ENCODE data around the gene NAGLU. TPM values are rescaled to one million over a fixed set of nuclear protein-coding genes. Genes with fewer than 3 reads are reported as not detected.
"Not testable (repeated sequence)": the region's sequence is repeated elsewhere in the genome, so short reads cannot be mapped to it uniquely, and the experiment has no call there.

Gene NAGLU
- total RNA-seq, 2 donors from 2014 or later: 27.8 to 38.6 TPM

- Histone ChIP-seq H3K9ac (ENCODE audit: low read depth in 2 of 2, low read length in 2 of 2) (no peak overlapping the region), H3K4me1 (peaks cover 4% of the 10 kb centered on the region), H3K27ac (no peak overlapping the region), H3K27me3 (no peaks in the 10 kb centered on the region), H3K9me3 (no peaks in the 10 kb centered on the region), H3K4me3 (no peak overlapping the region), H3K36me3 (no peaks in the 10 kb centered on the region)
- DNase-seq: no peak
- intact Hi-C loops (cut with DNase I): no loop called here
- TF ChIP-seq CTCF (IDR thresholded peaks at IDR 0.05): no peak
Measured at GRCh38 chr17:42548993-42549755, 13.1 kb downstream of the NAGLU start.

GRCh38 chr17:42552736-42553135 lies 16.7 kb downstream of the NAGLU start, which contains the start of gene HSD17B1:
TSS of gene HSD17B1 (plus strand) at chr17:42552923. CDS start at chr17:42552934, 11 bp downstream.
- H3K4me1 ChIP-seq; intact Hi-C loops (cut with DNase I): not testable (repeated sequence)

GRCh38 chr17:42553161-42553818 lies 17.2 kb downstream of the NAGLU start:
- H3K9me3 ChIP-seq: no peaks in the 10 kb centered on the region
- no peaks in the 10 kb centered on the region for H3K27me3 ChIP-seq
- H3K9ac ChIP-seq (ENCODE audit: low read depth in 2 of 2, low read length in 2 of 2): no peak overlapping the region
- peaks cover 4% of the 10 kb centered on the region for H3K4me1 ChIP-seq
- DNase-seq: no peak
- TF ChIP-seq CTCF (IDR thresholded peaks at IDR 0.05): no peak
- intact Hi-C loops (cut with DNase I): no loop called here
- no peaks in the 10 kb centered on the region for H3K36me3 ChIP-seq
- no peak overlapping the region for H3K4me3 ChIP-seq
- H3K27ac ChIP-seq: no peak overlapping the region

More at GRCh38 chr17:42552736-42553135, 16.7 kb downstream of the NAGLU start, which contains the start of gene HSD17B1:
- Histone ChIP-seq H3K4me3 (peak within 1 kb of the TSS; percentile 73), H3K9ac (ENCODE audit: low read depth in 2 of 2, low read length in 2 of 2) (peak within 1 kb of the TSS; percentile 91 to 94)
- not testable (repeated sequence) for H3K9me3 ChIP-seq, H3K27ac ChIP-seq, DNase-seq, H3K36me3 ChIP-seq, H3K27me3 ChIP-seq

- intact Hi-C loops (cut with DNase I): no loop called here
- H3K9me3 ChIP-seq: no peaks in the 10 kb centered on the region
- H3K4me1 ChIP-seq: peaks cover 4% of the 10 kb centered on the region
- peak overlapping the region; percentile 73 for H3K4me3 ChIP-seq
- DNase-seq: no peak
- no peak for TF ChIP-seq CTCF (IDR thresholded peaks at IDR 0.05)
- peak overlapping the region; percentile 75 for H3K27ac ChIP-seq
- H3K9ac ChIP-seq (ENCODE audit: low read depth in 2 of 2, low read length in 2 of 2): peak overlapping the region; percentile 91 to 94
- H3K27me3 ChIP-seq: no peaks in the 10 kb centered on the region
- no peaks in the 10 kb centered on the region for H3K36me3 ChIP-seq
Measured at GRCh38 chr17:42553866-42554249, 17.8 kb downstream of the NAGLU start.

GRCh38 chr17:42554250-42555121 lies 18.4 kb downstream of the NAGLU start:
- no peaks in the 10 kb centered on the region for H3K9me3 ChIP-seq
- H3K27ac ChIP-seq: peak overlapping the region; percentile 75
- H3K4me3 ChIP-seq: peak overlapping the region; percentile 73
- H3K27me3 ChIP-seq: no peaks in the 10 kb centered on the region
- H3K4me1 ChIP-seq: peaks cover 4% of the 10 kb centered on the region
- TF ChIP-seq CTCF (IDR thresholded peaks at IDR 0.05): no peak
- peak overlapping the region; percentile 91 to 94 for H3K9ac ChIP-seq (ENCODE audit: low read depth in 2 of 2, low read length in 2 of 2)
- DNase-seq: peak; percentile 89
- H3K36me3 ChIP-seq: no peaks in the 10 kb centered on the region
- intact Hi-C loops (cut with DNase I): no loop called here

Measured in colonic mucosa (tissue), 4 donors.